HL-60 (cell line): ENCODE measurements around the gene TBCD.

Source experiments
- DNase-seq, 2 experiments: peaks; one replicate each; pipeline ENCODE4 v3.0.0-alpha.2; 2010 to 2020; ENCODE audit warnings: low read depth in 1 of 2, low spot score in 1 of 2
- H3K27ac ChIP-seq: fragments of 250-450 bp; sonication (Bioruptor Pico); replicated peaks from 2 replicates; pipeline ENCODE4 v1.5.1; 2020; ENCODE audit warnings: mild to moderate bottlenecking, moderate library complexity
- H3K27me3 ChIP-seq: fragments of 250-450 bp; sonication (Bioruptor Pico); 2 replicates; pipeline ENCODE4 v1.5.1; 2021; ENCODE audit warnings: mild to moderate bottlenecking, moderate library complexity; ENCODE audit not compliant: insufficient read depth, poor library complexity, severe bottlenecking
- H3K4me3 ChIP-seq: replicated peaks from 2 replicates; pipeline ENCODE4 v1.5.1; 2011; ENCODE audit warnings: mild to moderate bottlenecking, control low read depth, low read length; ENCODE audit not compliant: insufficient read depth
- CTCF ChIP-seq: IDR thresholded peaks from one replicate; pipeline ENCODE4 v1.5.1; 2011; ENCODE audit warnings: low read length, control low read depth, inconsistent platforms; ENCODE audit not compliant: insufficient read depth
- GABPA ChIP-seq: IDR thresholded peaks from 2 replicates; pipeline ENCODE4 v1.6.1; 2012; ENCODE audit warnings: low read depth
- POLR2AphosphoS5 ChIP-seq: IDR thresholded peaks from 2 replicates; pipeline ENCODE4 v1.6.1; 2012; ENCODE audit warnings: low read depth
- REST ChIP-seq: IDR thresholded peaks from 2 replicates; pipeline ENCODE4 v1.6.1; 2012; ENCODE audit warnings: low read depth; ENCODE audit not compliant: insufficient replicate concordance
- SPI1 ChIP-seq: IDR thresholded peaks from 2 replicates; pipeline ENCODE4 v1.6.1; 2012; ENCODE audit warnings: low read depth, mild to moderate bottlenecking, borderline replicate concordance

Gene TBCD

GRCh38 chr17:82709676-82710498 is 42.0 kb upstream of the TBCD start:
- TF ChIP-seq CTCF (no peak), SPI1 (no peak), POLR2AphosphoS5 (no peak), REST (no peak), GABPA (no peak)
- H3K27ac ChIP-seq: no peak overlapping the region
- H3K4me3 ChIP-seq: no peak overlapping the region
- no peaks in the 10 kb centered on the region for H3K27me3 ChIP-seq
- DNase-seq: no peak

- H3K27ac ChIP-seq: no peak overlapping the region
- no peak for DNase-seq
- H3K27me3 ChIP-seq: no peaks in the 10 kb centered on the region
- TF ChIP-seq SPI1 (no peak), GABPA (no peak), CTCF (no peak), POLR2AphosphoS5 (no peak), REST (no peak)
- no peak overlapping the region for H3K4me3 ChIP-seq
Observed at GRCh38 chr17:82710499-82711232, 41.2 kb upstream of the TBCD start.

GRCh38 chr17:82713071-82713723 is 38.7 kb upstream of the TBCD start:
- TF ChIP-seq GABPA (no peak), POLR2AphosphoS5 (no peak), REST (no peak), CTCF (no peak), SPI1 (no peak)
- H3K27me3 ChIP-seq: no peaks in the 10 kb centered on the region
- no peak overlapping the region for H3K4me3 ChIP-seq
- no peak overlapping the region for H3K27ac ChIP-seq
- no peak for DNase-seq
